C1 segment of cervical spinal cord (tissue), 14 donors: ENCODE measurements around the gene MIB2.

Experiments
- DNase-seq, 14 donors: peaks; one replicate each; lab custom pipeline; 2025; lab: John Stamatoyannopoulos, UW

MIB2 gene

DNA sequence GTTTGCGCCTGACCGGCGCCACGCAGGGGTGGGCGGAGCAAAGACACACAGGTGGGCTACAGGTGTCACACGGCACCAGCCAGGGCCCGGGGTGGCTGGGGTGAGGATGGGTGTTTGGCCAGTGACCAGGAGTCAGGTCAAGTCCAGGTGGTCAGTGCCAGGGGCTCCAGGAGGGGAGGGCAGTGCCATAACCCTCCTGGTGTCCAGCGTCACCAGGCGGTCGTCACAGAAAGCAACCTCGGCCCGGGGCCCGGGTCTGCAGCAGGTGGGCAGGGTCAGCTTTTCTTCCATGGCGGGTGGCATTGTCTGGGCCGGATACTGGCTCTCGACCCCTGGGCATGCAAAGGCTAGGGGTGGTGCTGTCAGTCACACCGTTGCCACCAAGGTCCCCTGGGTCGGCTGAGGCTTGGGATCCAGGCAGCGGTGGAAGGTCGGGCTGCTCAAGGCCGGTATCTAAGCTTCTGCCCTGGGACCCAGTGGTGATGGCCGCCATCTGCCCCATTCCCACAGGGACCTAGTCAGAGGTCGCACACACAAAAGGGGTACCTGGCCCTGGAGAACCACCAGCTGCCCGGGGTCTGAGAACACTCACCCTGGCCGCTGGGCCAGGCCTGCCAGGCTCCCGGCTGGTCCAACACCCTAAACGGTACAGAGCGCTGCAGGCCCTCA is 17.1 kb upstream of the MIB2 start:
- no peak for DNase-seq

DNA sequence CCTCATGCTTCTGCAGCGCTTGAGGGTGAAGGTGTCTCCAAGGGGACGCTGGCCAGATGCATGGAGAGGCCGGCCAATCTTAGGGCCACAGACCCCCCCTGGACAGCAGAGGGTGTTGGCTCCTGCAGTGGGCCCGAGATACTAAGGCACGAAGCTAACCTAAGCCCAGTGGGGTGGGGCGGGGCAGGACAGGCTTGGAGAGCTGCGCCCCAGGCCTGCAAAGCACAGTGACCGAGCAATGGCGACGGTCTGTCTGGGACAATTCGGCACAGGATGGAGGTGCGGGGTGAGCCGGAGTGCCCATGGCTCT is 16.6 kb upstream of the MIB2 start:
- no peak for DNase-seq

GRCh38 chr1:1599030-1599934 is 16.0 kb upstream of the MIB2 start:
- DNase-seq = peak in 1 of 14 donors; percentile 17

DNA sequence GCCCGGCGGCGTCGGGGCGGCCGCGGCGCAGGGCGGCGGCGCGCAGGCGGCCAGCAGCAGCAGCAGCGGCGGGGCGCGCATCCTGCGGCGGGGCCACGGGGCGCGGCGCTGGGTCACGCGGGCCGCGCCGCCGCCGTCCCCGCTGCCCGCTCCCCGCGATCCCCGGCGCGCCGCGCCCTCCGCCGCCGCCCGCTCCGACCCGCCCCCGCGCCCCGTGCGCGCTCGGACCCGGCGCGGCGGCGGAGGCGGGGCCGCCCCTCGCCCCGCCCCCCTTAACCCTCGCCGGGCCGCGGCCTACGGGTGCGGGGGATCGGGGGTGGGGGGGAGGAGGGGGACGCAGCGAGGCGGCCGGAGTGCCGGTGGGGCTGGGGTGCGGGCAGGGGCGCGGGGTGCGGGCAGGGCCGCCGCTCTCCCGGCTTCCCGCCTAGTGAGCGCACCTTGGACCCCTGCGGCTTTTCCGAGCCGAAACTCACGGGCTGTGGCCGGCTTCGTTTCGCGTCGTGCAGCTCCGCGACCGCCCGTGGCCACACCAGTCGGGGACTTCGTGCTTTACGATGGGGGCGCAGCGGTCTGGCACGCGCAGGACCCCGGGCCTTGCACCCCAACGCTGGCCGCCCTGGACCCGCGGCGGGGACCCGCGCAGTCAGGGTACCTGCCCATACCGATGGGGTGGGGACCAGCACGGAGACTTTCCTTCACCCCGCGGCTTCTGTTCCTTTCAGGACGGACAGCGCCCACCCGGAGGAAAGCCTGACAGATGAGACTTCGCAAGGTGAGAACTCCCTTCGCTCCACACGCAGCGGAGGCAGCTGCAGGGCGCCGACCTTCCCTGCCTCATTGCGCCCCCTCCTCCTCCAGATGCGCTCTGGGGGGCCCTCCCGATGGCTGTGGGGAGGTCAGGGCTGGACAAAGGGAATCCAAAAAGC is 15.1 kb upstream of the MIB2 start, which contains the start of gene FNDC10:
TSS of gene FNDC10 (minus strand) at position 201 of the 926 bp plus-strand sequence. CDS start at position 81, 120 bp downstream.
- no peak for DNase-seq

DNA sequence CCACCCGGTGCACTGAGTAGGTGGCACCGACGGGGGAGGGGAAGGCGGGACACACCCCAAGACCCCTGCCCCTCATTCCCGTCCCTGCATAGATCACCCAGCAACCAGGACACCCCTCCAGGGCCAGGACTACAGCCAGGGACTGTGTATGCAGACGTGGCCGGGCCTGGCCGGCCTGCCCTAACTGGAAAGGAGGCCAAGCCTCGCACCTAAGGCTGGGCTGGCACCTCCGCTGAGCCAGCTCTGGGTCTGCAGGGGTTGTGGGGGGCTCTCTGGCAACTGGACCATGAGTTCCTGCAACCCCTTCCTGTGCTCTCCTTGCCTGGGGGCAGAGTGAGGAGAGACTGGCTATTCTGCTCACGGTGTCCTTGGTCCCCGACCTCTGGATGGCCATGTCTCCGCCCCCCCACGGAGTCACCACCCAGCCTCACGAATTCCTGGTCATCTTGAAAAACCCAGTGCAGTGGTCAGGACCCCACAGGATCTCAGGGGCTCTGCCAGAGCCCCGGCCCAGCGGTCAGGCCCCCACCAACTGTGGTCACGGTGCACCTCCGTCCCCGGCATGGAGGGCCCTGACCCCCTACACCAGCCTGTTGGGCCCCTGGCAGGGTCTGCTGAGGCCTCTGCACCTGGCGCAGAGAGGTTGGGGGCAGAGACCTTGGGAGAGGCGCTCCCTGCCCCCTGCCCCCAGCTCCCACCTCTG is 14.3 kb upstream of the MIB2 start:
- DNase-seq = no peak

GRCh38 chr1:1601564-1602303 is 13.6 kb upstream of the MIB2 start:
- no peak for DNase-seq

DNA sequence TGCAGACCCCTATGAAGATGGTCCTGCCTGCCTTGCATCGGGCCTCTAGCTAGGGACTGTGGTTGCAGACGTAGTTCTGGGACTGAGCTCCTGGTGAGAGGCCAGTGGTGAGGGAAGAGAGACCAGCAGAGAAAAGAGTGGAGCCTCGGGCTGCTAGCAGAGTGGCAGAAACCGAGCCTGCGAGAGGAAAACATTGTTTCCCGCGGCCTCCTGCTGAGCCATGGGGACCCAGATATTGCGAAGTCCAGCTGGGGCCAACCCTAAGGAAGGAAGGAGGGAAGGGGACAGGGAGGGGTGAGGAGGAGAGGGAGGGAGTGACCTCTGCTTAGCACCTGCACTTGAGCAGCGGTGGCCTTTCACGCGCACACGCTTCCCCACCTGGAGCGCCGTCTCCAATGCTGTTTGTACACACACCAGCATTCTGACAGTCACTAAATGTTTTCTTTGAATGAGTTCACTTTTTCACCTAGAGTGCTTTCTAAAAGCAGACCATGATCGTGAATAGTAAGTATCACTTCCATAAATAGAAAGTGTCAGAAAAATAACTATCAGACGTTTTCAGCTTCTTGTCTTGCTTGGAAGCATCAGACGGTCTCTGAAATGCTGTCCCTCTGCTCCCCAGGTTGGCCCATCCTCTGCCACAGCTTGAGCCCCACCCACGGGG is 12.9 kb upstream of the MIB2 start:
- no peak for DNase-seq

DNA sequence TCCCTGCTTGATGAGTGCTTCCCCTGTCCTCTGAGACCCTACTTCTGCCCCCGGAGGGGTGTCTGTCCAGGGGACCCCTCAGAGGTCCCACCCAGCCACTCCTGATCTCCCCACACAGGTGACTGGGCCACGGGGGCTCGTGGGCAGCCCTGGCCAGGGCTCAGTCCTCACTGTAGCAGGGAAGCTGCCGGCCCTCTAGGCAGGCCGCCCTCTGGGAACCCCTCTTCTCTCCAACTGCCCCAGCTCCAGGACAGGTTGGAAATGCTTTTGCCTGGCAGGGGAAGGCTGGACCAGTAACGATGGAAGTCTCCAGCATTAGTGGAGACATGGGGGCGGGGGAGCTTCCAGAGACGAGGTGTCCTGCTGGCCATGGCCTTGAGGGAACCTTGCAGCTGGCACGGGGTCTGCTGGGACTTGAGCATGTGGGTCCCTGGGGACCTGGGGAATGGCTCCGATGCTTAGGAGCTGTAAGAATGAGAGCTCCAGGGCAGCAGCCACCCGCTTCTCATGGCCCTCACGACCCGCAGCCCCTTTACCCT is 12.3 kb upstream of the MIB2 start:
- DNase-seq = no peak

GRCh38 chr1:1603671-1604373 is 11.5 kb upstream of the MIB2 start:
- no peak for DNase-seq

DNA sequence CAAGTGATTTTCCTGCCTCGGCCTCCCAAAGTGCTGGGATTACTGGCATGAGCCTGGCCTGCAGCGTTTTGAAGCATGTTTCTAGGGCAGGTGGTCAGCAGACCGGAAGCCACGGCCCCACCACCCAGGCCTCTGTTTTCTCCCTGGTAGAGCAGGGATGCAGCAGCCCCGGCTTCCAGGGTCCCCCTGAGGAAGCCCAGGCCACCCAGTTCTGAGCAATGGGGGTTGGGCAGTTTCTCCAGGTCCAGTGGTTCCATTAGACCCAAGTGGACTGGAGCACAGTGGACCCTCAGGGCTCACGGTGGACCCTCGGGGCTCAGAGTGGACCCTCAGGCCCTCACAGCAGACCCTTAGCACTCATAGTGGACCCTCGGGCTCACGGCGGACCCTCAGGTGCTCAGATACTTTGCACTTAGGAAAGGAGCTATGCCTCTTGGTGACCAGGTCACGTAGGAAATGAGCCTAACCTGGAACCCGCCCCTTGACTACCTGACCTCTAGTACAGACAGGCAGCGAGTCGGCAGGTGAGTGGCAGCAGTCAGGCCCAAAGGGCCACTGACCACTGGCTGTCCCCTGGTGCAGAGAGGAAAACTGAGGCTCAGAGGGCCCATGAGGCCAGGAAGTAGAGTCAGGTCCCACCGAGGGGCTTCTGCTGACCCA is 10.8 kb upstream of the MIB2 start:
- no peak for DNase-seq

- DNase-seq = no peak
Measured at GRCh38 chr1:1605034-1605591, 10.2 kb upstream of the MIB2 start.

DNA sequence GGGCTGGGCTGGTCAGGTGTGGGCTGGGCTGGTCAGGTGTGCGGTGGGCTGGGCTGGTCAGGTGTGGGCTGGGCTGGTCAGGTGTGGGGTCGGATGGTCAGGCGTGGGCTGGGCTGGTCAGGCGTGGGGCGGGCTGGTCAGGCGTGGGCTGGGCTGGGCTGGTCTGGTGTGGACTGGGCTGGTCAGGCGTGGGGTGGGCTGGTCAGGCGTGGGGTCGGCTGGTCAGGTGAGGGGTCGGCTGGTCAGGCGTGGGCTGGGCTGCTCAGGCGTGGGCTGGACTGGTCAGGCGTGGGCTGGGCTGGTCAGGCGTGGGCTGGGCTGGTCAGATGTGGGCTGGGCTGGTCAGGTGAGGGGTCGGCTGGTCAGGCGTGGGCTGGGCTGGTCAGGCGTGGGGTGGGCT is 9.6 kb upstream of the MIB2 start:
- no peak for DNase-seq

DNA sequence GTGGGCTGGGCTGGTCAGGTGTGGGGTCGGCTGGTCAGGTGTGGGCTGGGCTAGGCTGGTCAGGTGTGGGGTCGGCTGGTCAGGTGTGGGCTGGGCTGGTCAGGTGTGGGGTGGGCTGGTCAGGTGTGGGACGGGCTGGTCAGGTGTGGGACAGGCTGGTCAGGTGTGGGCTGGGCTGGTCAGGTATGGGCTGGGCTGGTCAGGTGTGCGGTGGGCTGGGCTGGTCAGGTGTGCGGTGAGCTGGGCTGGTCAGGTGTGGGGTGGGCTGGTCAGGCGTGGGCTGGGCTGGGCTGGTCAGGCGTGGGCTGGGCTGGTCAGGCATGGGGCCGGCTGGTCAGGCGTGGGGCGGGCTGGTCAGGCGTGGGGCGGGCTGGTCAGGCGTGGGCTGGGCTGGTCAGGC is 9.1 kb upstream of the MIB2 start:
- DNase-seq = no peak

- no peak for DNase-seq
Measured at GRCh38 chr1:1609822-1610485, 5.3 kb upstream of the MIB2 start.

GRCh38 chr1:1610796-1611195 is 4.5 kb upstream of the MIB2 start:
- no peak for DNase-seq

GRCh38 chr1:1612104-1612400 is 3.2 kb upstream of the MIB2 start:
- DNase-seq = no peak

- no peak for DNase-seq
Measured at GRCh38 chr1:1613509-1614082, 1.7 kb upstream of the MIB2 start.
